Activated naive CD4-positive, alpha-beta T cell (primary cell): ENCODE results near the gene C1QTNF12.

Source experiments
- DNase-seq, 4 experiments: peaks; one replicate each; lab custom pipeline; 2025; lab: John Stamatoyannopoulos, UW

C1QTNF12 gene

GRCh38 chr1:1246577-1247340 lies at the start of gene C1QTNF12:
TSS of gene C1QTNF12 (minus strand) at chr1:1246722. CDS start at chr1:1246690, 32 bp downstream.
- no peak for DNase-seq

- DNase-seq = no peak
Observed at GRCh38 chr1:1295154-1295923, 48.8 kb upstream of the C1QTNF12 start.

- no peak for DNase-seq
Observed at GRCh38 chr1:1294250-1294890, 47.8 kb upstream of the C1QTNF12 start.

- no peak for DNase-seq
Observed at GRCh38 chr1:1293263-1294249, 47.0 kb upstream of the C1QTNF12 start.

- no peak for DNase-seq
Observed at GRCh38 chr1:1292851-1293250, 46.3 kb upstream of the C1QTNF12 start.

GRCh38 chr1:1292442-1292779 lies 45.9 kb upstream of the C1QTNF12 start:
- DNase-seq = no peak

GRCh38 chr1:1291548-1292441 lies 45.3 kb upstream of the C1QTNF12 start:
- DNase-seq = peak in 2 of 4 experiments; percentile 42 to 50

GRCh38 chr1:1291023-1291528 lies 44.6 kb upstream of the C1QTNF12 start:
- DNase-seq = no peak

- DNase-seq = peak; percentile 27 to 49 (median 36)
Observed at GRCh38 chr1:1290238-1290731, 43.8 kb upstream of the C1QTNF12 start.

GRCh38 chr1:1287288-1288110 lies 41.0 kb upstream of the C1QTNF12 start:
- no peak for DNase-seq

GRCh38 chr1:1286313-1287261 lies 40.1 kb upstream of the C1QTNF12 start:
- DNase-seq = no peak

- no peak for DNase-seq
Observed at GRCh38 chr1:1285611-1286311, 39.2 kb upstream of the C1QTNF12 start.

GRCh38 chr1:1285102-1285571 lies 38.6 kb upstream of the C1QTNF12 start:
- no peak for DNase-seq

- DNase-seq = no peak
Observed at GRCh38 chr1:1284221-1285101, 37.9 kb upstream of the C1QTNF12 start.

GRCh38 chr1:1283821-1284220 lies 37.3 kb upstream of the C1QTNF12 start:
- DNase-seq = no peak

GRCh38 chr1:1282998-1283397 lies 36.5 kb upstream of the C1QTNF12 start:
- DNase-seq = no peak
